HUDEP-2 (cell line): ENCODE measurements around the gene BMI1.

Experiments used
- DNase-seq, 76 experiments: peaks; one replicate each; lab custom pipeline; 2025; ENCODE audit not compliant: unreplicated experiment in 76 of 76; lab: John Stamatoyannopoulos, UW

The BMI1 gene

GRCh38 chr10:22365233-22365632 lies 44.3 kb downstream of the BMI1 start:
- no peak for DNase-seq

GRCh38 chr10:22365644-22366434 lies 44.9 kb downstream of the BMI1 start:
- no peak for DNase-seq

- no peak for DNase-seq
These were observed 45.5 kb downstream of the BMI1 start for GRCh38 chr10:22366435-22366703.

- DNase-seq: no peak
These were observed 45.9 kb downstream of the BMI1 start for GRCh38 chr10:22366771-22367170.

GRCh38 chr10:22367471-22367870 lies 46.6 kb downstream of the BMI1 start:
- no peak for DNase-seq

GRCh38 chr10:22368402-22368801 lies 47.5 kb downstream of the BMI1 start:
- no peak for DNase-seq

GRCh38 chr10:22368981-22369380 lies 48.1 kb downstream of the BMI1 start:
- no peak for DNase-seq

GRCh38 chr10:22369434-22370072 lies 48.7 kb downstream of the BMI1 start:
- DNase-seq: no peak

- no peak for DNase-seq
These were observed 49.4 kb downstream of the BMI1 start for GRCh38 chr10:22370320-22370719.

- no peak for DNase-seq
These were observed 51.4 kb downstream of the BMI1 start for GRCh38 chr10:22372298-22372697.

GRCh38 chr10:22372917-22373316 lies 52.0 kb downstream of the BMI1 start:
- DNase-seq: peak in 1 of 76 experiments; percentile 7

GRCh38 chr10:22374489-22375126 lies 53.7 kb downstream of the BMI1 start:
- DNase-seq: no peak

GRCh38 chr10:22379059-22379458 lies 58.2 kb downstream of the BMI1 start:
- DNase-seq: peak in 1 of 76 experiments; percentile 4
